OCI-LY7 (cell line): ENCODE results near the gene ATAD3A. TPM values are rescaled to one million over a fixed set of nuclear protein-coding genes. Genes with fewer than 3 reads are reported as not detected.

Experiments used
- BruUV-seq: library from RNA; stranded (reverse); fragments of 400-500 nt; replicated peaks from 2 replicates; lab custom pipeline; 2021; lab: Mats Ljungman, UMichigan
- CTCF ChIA-PET: fragments of 300-600 bp; sonication (Branson Sonifier 250); formaldehyde crosslinking; loops from one replicate; lab custom pipeline; 2022; ENCODE audit warnings: antibody characterized with exemption; ENCODE audit not compliant: unreplicated experiment; lab: Charles Lee
- POLR2A ChIA-PET: fragments of 300-600 bp; sonication (Branson Sonifier 250); formaldehyde crosslinking; loops from one replicate; lab custom pipeline; 2022; ENCODE audit warnings: antibody characterized with exemption; lab: Charles Lee
- DNase-seq: peaks from one replicate; pipeline ENCODE4 v3.0.0-alpha.2; 2015; ENCODE audit warnings: low spot score
- H2AFZ ChIP-seq: fragments of 200-600 bp; sonication (generic), shearing (Covaris generic); 2 replicates; pipeline ENCODE4 v1.6.1; 2014; ENCODE audit warnings: mild to moderate bottlenecking, antibody characterized with exemption, low read length, moderate library complexity
- H3K27ac ChIP-seq: fragments of 200-600 bp; sonication (generic); 2 replicates; pipeline ENCODE4 v1.5.1; 2014; ENCODE audit warnings: mixed run types, low read depth, mild to moderate bottlenecking, moderate library complexity, low read length, inconsistent platforms; ENCODE audit not compliant: poor library complexity, severe bottlenecking
- H3K36me3 ChIP-seq: fragments of 200-600 bp; sonication (generic); 2 replicates; pipeline ENCODE4 v1.6.1; 2014; ENCODE audit warnings: mild to moderate bottlenecking, antibody characterized with exemption, low read length, moderate library complexity, mixed read lengths; ENCODE audit not compliant: insufficient read depth
- H3K4me1 ChIP-seq: fragments of 200-600 bp; sonication (generic); 2 replicates; pipeline ENCODE4 v1.5.1; 2014; ENCODE audit warnings: mild to moderate bottlenecking, low read length; ENCODE audit not compliant: insufficient read depth, poor library complexity, severe bottlenecking
- H3K4me2 ChIP-seq: fragments of 200-600 bp; sonication (generic); 2 replicates; pipeline ENCODE4 v1.6.1; 2014; ENCODE audit warnings: mild to moderate bottlenecking, low read length
- H3K4me3 ChIP-seq: fragments of 200-600 bp; sonication (generic); 2 replicates; pipeline ENCODE4 v1.5.1; 2014; ENCODE audit warnings: mild to moderate bottlenecking, low read depth, low read length; ENCODE audit not compliant: poor library complexity, severe bottlenecking
- H3K79me2 ChIP-seq: fragments of 200-600 bp; sonication (generic); 2 replicates; pipeline ENCODE4 v1.6.1; 2016; ENCODE audit warnings: low read depth, mild to moderate bottlenecking, low read length, moderate library complexity, mixed read lengths; ENCODE audit not compliant: insufficient read depth
- H3K9me2 ChIP-seq: fragments of 200-600 bp; sonication (generic); 2 replicates; pipeline ENCODE4 v1.6.1; 2016; ENCODE audit warnings: mild to moderate bottlenecking, low read length, mixed read lengths; ENCODE audit not compliant: insufficient read depth
- H3K9me3 ChIP-seq: fragments of 200-600 bp; sonication (generic); 2 replicates; pipeline ENCODE4 v1.6.1; 2014; ENCODE audit warnings: mild to moderate bottlenecking, mixed run types, low read length, mixed read lengths
- H4K20me1 ChIP-seq: fragments of 200-600 bp; sonication (generic); 2 replicates; pipeline ENCODE4 v1.6.1; 2014; ENCODE audit warnings: mild to moderate bottlenecking, antibody characterized with exemption, low read length, moderate library complexity, mixed read lengths; ENCODE audit not compliant: insufficient read depth
- CTCF ChIP-seq: fragments of 200-600 bp; sonication (generic); conservative IDR thresholded peaks from 2 replicates; pipeline ENCODE4 v1.5.1; 2014; ENCODE audit warnings: mild to moderate bottlenecking, antibody characterized with exemption, low read length, moderate library complexity, mixed read lengths
- EZH2phosphoT487 ChIP-seq: fragments of 200-600 bp; sonication (generic); IDR thresholded peaks from 2 replicates; pipeline ENCODE4 v1.6.1; 2018; ENCODE audit warnings: low read depth, borderline replicate concordance, mild to moderate bottlenecking, mixed run types, antibody characterized with exemption, low read length, moderate library complexity, mixed read lengths
- intact Hi-C: fragments of 100-400 bp; cut with micrococcal nuclease; formaldehyde crosslinking; loops from one replicate; pipeline ENCODE4 v1.10.0; 2022; ENCODE audit not compliant: unreplicated experiment
- total RNA-seq, 2 experiments: library from RNA; depleted of rRNA in 1 of 2; stranded (reverse); fragments of >200 nt in 1 of 2; shearing (Covaris generic) in 1 of 2; gene quantifications; 2 replicates each; pipeline ENCODE4 v1.2.3, GENCODE V29; 2014 to 2022

The ATAD3A gene
- total RNA-seq, 2 experiments from 2014 or later: 81.9 to 88.6 TPM

- POLR2A ChIA-PET: no interaction called here
- Histone ChIP-seq H3K9me2 (no peaks in the 10 kb centered on the region), H3K9me3 (no peaks in the 10 kb centered on the region), H3K4me2 (no peak overlapping the region), H3K4me1 (no peaks in the 10 kb centered on the region), H3K79me2 (no peaks in the 10 kb centered on the region), H3K4me3 (no peak overlapping the region), H3K27ac (no peak overlapping the region), H3K36me3 (peaks cover 32% of the 10 kb centered on the region), H2AFZ (no peak overlapping the region), H4K20me1 (no peaks in the 10 kb centered on the region)
- no peak for DNase-seq
- intact Hi-C loops: no loop called here
- TF ChIP-seq EZH2phosphoT487 (no peak), CTCF (no peak)
- CTCF ChIA-PET: interaction anchor here (0.6 kb wide), 1 partner anchor 47 kb away, joined by 12 read pairs; no protein-coding TSS in a partner anchor
- BruUV-seq: no TSS peak
These were observed 27.5 kb downstream of the ATAD3A start for GRCh38 chr1:1539310-1540089.

GRCh38 chr1:1540090-1540817 lies 28.3 kb downstream of the ATAD3A start, which contains the start of gene TMEM240:
Gene TMEM240, minus strand, starts transcription at chr1:1540624. Its CDS starts 278 bp downstream, at chr1:1540346.
- Histone ChIP-seq H3K4me3 (no peak within 1 kb of the TSS), H3K27ac (no peak within 1 kb of the TSS), H3K9me3 (no peaks in the 10 kb centered on the region), H3K4me2 (no peak within 1 kb of the TSS), H3K36me3 (peaks cover 34% of the 10 kb centered on the region), H4K20me1 (no peaks in the 10 kb centered on the region), H3K9me2 (no peaks in the 10 kb centered on the region), H2AFZ (no peak within 1 kb of the TSS), H3K79me2 (no peaks in the 10 kb centered on the region), H3K4me1 (no peaks in the 10 kb centered on the region)
- CTCF ChIA-PET: no interaction called here
- intact Hi-C loops: no loop called here
- no TSS peak for BruUV-seq
- POLR2A ChIA-PET: no interaction called here
- TF ChIP-seq CTCF (no peak), EZH2phosphoT487 (no peak)
- DNase-seq: no peak
